Stimulated activated CD4-positive, alpha-beta T cell treated with anti-CD3 and anti-CD28 coated beads, Interleukin-1b, Interleukin-23, amount 100 ng/mL, for 4 hours (primary cell): ENCODE data around the gene TNS2.
A peak's percentile ranks its signal among the peaks of the same experiment; 100 is the strongest.

Experiments
- DNase-seq, 2 donors: peaks; one replicate each; pipeline ENCODE4 v3.0.0-alpha.2; 2020; ENCODE audit warnings: low read depth in 2 of 2

TNS2 gene

DNA sequence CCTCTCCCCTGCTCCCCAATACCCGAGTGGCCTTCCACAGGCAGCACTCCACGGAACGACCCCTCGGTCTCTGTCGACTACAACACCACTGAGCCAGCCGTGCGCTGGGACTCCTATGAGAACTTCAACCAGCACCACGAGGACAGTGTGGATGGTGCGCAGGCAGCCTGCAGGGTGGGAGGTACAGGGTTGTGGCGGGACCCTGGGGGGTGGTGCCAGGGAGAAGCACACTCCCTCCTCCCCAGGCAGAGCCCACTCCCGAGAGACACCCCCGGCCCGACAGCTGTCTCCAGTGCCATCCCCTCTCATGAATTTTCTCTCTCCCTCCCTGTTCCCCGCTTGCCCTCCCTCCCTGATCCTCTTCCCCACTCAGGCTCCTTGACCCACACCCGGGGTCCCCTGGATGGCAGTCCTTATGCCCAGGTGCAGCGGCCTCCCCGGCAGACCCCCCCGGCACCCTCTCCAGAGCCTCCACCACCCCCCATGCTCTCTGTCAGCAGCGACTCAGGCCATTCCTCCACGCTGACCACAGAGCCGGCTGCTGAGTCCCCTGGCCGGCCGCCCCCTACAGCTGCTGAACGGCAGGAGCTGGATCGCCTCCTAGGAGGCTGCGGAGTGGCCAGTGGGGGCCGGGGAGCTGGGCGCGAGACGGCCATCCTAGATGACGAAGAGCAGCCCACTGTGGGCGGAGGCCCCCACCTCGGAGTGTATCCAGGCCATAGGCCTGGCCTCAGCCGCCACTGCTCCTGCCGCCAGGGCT is 9.0 kb downstream of the TNS2 start:
- no peak for DNase-seq

GRCh38 chr12:53059434-53060063 is 9.7 kb downstream of the TNS2 start:
- no peak for DNase-seq

DNA sequence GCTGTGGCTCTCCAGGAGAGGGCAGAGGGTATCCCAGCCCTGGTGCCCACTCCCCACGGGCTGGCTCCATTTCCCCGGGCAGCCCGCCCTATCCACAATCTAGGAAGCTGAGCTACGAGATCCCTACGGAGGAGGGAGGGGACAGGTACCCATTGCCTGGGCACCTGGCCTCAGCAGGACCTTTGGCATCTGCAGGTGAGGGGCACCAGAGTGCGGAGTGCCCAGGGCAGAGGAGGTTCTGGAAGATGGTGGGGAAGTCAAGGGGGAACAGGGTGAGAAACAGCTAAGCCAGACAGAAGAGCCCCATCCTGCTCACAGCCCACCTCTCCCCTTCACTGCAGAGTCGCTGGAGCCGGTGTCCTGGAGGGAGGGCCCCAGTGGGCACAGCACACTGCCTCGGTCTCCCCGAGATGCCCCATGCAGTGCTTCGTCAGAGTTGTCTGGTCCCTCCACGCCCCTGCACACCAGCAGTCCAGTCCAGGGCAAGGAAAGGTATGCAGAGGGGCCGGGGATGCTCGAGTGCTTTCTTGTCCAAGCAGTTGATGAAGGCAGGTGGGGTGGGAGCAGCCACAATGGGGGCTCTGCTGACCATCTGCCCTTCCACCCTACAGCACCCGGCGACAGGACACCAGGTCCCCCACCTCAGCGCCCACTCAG is 10.3 kb downstream of the TNS2 start:
- no peak for DNase-seq

- no peak for DNase-seq
Measured at GRCh38 chr12:53060721-53061276, 10.9 kb downstream of the TNS2 start.

DNA sequence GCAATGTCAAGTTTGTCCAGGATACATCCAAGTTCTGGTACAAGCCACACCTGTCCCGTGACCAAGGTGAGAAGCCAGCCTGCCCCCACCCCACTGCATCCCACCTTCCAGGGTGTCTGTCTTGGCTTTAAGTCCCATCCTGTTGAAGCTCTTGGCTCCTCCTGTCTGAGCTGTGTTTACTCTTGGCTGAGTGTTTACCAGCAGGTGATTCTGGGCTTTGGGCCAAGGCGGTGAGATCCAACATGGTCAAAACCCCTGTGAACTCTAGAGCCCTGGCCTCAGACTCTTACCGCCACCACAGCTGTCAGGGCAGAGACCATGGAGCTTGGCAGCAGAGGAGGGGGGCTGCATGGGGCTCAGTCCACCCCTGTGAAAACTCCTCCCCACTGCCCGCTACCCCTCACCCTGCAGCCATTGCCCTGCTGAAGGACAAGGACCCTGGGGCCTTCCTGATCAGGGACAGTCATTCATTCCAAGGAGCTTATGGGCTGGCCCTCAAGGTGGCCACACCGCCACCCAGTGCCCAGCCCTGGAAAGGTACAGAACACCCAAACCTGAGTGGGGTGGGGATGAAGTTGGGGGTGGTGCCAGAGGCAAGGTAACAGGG is 11.6 kb downstream of the TNS2 start:
- no peak for DNase-seq

DNA sequence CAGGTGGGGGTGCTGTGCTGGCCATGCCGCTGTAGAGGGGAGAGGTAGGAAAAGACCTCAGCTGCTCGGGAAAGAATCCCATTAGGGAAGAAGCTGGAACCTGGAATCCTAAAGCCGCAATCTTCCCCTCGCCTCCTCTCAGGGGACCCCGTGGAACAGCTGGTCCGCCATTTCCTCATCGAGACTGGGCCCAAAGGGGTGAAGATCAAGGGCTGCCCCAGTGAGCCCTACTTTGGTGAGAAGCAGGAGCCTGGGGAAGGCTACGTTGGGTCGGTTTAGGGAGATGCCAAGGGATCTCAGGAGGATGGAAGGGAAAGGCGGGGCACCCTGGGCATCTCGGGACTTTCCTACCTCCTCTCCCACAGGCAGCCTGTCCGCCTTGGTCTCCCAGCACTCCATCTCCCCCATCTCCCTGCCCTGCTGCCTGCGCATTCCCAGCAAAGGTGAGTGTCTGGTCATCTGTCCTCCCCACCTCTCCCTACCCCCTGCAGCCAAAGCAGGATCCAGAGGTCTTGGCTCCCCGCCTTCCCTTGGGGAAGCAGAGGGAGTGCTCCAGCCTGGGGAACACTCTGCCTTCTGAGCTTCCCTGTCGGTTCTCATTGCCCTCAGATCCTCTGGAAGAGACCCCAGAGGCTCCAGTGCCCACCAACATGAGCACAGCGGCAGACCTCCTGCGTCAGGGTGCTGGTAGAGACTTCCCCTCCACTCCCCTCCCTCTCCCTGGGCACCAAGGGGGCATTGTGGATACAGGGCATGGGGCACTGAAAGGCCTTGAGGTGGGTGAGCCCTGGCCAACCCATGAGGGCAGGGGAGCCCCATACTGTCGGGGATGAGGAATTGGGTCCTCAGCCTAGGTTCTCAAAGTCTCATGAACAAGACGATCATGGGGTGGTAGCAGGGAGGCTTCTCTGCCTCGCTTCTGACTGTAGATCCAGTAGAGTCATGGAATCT is 12.4 kb downstream of the TNS2 start:
- DNase-seq = no peak

GRCh38 chr12:53062977-53063707 is 13.3 kb downstream of the TNS2 start:
- DNase-seq = no peak

DNA sequence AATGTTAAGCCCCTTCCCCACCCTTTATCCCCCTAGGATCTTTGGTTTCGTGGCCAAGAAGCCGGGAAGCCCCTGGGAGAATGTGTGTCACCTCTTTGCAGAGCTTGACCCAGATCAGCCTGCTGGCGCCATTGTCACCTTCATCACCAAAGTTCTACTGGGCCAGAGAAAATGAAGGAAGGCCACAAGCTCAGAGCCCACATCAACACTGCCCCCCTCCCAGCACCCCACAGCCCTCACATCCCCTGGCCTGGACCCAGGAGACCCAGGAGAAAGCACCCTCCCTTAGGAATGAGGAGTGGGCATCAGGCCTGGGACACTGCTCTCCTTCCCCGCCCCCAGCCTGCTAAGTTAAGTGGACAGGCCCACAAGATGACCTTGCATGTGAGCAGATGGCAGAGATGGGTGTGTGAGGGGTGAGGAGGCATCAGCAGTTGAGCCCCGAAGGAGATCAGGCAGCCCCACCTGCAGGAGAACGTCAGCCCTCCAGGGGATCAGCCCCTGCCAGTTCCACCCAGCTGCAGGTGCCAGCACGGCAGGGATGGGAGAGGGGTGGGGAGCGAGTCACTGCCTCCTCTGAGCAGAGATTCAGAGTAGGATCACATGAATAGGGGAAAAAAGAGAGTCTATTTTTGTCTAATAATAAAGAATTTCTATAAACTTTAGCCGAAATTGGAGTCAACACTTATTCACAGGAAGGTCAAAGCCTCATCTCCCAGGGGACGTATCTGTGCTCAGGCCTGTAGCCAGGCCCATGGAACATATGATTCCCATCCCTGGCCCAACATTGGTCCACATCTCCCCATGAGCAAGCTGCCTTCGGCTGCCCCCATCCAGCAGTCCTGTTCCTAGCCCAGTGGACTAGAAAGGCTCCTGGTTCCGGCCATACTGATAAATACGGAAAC is 14.1 kb downstream of the TNS2 start:
- DNase-seq = no peak

DNA sequence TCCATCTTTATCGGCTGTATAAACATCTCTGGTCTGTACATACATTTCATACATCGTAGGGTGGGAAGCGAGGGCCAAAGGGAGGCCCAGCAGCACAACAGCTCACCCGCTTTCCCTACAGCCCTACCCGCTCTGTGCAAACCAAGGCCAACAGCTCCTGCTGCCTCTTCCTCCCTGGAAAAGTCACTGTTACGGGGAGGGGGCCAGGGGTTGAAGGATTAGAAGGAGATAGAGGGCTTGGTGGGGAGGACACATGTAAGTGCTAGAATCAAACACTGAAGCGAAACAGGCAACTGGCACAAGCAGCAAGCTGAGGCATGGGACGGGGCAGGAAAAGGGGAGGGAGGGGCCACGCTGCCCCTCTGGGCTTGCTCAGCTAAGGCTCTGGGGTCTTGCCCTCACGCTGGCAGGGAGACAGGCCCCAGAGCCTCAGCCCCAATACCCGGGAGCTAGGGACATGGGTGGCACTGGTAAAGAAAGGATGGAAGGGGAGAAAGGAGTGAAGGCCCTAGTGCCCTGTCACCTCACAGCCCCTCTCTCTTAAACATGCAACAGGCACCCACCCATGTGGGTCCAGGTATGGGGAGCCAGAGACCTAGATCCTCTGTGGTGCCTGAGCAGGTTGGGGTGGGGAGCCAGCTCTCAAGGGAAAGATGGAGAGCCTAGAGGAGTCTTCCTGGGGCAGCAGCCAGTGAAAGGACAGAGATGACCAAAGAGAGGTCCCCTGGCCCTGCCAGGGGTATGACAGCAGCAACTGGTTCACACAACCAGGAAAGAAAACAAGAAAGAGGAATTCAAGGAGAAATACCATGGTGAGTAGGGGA is 15.0 kb downstream of the TNS2 start:
- DNase-seq = no peak

DNA sequence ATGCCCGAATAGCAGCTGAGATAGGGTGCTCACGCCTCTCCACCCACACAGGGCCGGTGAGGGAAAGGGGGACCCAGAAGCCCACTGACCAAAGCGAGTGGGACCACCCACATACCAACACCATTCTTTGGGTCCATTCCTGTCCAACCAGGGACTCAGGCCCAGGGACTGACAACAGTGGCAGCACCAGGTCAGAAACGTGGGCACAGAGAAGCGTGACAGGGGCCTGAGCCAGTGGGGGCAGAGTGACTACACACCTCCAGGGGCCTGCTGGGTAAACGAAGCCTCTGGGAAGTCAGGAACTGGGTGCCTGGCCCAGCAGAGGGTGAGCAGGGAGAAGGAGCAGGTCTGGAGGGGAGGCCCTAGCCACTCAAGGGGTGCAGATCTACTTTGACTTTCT is 15.6 kb downstream of the TNS2 start:
- DNase-seq = no peak

GRCh38 chr12:53065975-53066931 is 16.4 kb downstream of the TNS2 start:
- peak; percentile 58 to 67 for DNase-seq

DNA sequence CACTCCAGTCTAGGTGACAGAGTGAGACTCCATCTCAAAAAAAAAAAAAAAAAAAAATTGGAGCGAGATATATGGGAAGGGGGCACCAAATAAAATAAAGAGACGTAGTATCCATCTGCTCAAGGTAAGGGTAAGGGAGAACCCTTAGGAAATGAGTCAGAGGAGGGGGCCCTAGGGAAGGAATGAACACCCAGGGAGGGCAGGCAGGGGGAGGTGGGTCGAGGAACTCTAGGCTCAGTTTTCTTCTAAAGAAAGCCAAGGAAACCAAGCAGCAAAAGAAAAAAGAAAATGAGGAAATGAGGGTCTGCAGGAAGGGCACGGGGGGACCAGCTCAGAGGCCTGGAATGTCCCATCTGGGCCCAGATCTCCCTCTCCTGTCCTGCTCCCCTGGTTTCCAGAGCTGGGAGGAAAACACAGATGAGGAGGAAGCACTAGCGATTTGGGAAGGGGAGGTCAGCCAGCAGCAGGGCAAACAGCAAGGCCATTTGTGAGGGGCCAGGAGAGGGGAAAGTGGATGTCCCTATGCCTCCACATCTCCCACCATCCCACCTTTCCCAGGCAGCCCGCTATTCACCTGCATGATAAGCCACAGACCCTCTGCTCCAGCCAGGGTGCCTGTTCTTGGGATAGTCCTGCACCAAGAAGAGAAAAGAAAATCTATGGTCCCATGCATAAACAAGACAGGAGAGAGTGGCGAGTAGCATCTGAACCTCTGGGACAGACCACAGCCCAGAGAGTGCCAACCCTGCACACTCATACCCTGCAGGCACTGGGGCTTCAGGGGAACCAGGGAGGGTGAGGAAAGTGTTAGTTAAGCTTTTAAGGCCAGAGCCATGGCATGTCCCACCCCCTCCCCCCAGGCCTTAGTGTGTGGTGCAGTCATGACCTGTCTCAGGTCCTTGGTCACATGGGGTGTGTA is 17.5 kb downstream of the TNS2 start:
- DNase-seq = no peak

DNA sequence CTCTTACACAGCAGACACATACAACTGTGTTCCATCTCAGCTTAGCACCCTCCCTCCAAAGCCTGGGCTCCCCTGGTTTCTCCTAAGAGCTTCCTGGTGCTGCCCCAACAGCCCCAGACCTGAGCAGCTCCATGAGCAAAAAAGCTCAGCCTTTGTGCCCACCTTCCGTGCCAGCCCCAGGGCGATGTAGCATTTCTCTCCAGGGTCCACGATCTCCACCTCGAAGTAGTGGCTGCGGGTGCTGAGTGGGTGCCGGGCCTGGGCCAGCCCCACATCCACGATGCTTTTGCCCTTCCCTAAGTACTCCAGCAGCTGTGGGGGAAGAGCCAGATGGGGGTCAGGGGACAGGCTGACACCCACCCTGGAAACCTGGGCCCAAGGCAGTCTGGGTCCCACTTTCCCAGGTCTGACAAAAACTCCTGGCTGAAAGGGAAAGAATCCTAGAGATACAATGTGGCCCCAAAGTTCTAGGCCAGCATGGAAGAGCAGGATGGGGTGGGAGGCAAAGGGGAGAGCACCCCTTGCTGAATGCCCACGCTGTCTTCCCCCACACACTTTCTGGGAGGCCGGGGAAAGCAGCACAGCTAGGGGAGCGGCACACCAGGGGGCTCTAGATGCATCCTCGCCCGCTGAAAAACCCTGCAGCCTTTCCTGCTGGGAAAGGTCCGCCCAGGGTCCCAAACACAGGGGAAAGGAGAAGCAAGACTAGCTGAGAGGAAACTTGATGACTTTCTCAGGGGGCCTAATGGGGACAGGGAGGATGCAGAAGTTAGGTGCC is 18.3 kb downstream of the TNS2 start:
- DNase-seq = no peak

DNA sequence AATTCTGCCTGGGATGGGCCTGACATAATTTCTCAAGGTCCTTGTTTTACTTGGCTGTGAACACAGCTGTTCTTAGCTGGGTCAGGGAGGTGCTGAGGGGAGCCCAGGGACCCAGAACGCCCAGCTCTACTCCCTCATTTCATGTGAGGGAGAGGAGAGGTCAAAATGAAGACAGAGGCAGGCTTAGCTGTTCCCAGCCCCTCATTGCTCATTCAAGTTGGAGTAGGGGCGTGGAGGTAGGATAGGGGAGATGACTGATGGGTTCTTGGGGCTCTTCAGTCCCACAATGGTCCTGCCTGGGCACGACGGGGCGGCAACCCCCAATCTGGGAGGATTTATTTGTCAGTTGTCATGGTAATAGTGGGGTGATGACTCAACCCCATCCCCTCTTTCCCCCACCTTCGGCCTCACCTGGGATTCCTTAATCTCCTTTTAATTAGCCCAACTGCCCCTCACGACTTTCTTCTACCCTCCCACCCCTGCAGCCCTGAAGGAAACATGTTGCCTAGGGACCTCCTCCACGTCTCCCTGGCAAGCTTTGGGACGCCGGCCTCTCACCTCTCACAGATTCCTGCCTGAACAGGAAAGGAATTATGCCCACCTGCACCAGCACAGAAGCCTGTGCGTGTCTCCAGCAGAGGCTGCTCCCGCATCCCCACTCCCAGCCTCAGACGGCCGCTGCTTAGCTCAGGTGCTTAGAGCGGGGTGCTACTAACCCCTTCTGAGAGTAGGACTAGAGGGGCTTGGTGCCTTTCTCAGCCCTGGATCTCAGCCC is 19.1 kb downstream of the TNS2 start:
- no peak for DNase-seq
